NCI-H2171 treated with DMSO at 0.1 percent for 48 hours (cell line): ENCODE data around the gene GALT.
"Not testable (repeated sequence)": the region's sequence is repeated elsewhere in the genome, so short reads cannot be mapped to it uniquely, and the experiment has no call there.

Experiments used
- DNase-seq: peaks from one replicate; lab custom pipeline; 2025; lab: John Stamatoyannopoulos, UW

The GALT gene

DNA sequence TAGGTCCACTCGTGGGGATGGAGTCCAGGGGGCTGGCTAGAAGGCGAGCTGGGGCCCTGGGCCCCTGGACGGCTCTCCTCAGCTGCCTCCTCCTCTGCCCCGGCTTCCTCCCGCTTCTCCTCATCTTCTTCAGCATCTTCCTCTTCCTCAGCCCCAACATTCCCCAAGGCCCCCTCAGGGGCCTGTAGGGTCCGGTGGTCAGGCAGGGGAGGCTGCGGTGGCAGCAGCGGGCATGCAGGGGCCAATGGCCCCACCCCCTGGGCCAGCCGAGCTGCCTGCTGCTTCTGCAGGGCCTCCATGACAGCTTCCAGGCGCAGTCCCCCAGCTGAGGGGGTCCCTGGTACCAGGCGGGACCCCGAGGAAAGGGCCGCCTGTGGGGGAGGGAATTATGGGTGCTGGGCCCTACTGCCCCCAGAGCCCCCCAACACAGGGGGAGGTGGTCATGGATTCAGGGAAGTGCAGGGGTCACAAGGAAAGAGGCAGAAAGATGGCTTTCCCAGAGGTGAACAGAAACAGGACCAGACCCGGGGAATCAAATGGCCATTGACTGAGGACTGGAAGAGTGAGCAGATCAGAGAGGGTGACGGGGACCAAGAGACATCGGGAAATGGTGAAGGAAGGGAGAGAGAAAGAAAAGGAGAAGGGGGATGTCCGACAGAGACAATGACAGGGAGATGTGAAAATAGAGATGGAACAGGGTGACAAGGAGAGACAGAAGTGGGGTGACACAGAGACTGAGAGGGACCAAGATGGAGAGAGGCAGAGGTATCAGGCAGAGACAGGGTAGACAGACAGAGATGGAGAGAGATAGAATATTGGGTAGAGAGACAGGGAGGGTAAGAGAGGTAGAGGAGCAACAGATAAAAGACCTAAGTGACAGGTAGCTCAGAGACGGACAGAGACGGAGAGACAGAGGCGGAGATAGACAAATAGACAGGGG lies 18.5 kb upstream of the GALT start:
- DNase-seq = no peak

DNA sequence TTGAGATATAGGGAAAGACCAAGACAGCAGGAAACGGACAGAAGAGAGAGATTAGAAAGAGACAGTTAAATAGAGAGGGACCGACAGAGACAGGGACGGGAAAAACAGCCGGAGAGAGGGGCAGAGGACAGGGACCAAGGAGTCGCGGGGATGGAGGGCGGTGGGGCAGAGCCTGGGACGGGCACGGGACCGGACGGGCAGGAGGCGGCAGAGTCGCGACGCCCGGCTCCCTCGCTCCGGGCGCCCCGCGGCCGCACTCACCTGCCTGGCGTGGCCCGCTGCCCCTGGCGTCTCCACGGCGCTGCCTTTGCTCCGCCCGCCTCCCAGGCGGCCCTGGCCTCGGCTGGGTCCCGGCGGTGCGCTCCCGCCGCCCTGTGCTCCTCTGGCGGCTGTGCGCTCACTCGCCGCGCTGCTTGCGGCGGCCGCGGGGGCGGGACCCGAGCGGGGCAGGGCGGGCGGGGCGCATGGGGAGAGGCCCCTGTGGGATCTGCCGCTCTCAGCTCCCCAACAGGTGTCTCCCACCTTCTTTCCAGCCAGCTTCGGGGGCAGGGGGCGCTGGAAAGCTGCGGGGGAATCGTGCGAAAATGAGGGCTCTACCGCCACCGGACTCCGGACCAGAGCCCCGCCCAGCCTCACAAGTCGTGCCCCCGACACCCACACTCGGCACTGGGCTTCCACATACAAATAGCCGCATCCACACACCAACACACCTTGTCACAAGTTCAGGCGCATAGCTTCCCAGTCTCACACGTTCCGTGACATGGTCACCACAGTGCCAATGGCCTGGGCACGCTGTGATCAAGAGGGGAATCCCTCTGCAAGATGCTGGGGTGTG lies 17.6 kb upstream of the GALT start, which contains the start of gene ARID3C:
Gene ARID3C, minus strand, starts transcription at position 411 of the 835 bp plus-strand sequence. CDS start 1,052 bp downstream, outside the sequence.
- DNase-seq = no peak

DNA sequence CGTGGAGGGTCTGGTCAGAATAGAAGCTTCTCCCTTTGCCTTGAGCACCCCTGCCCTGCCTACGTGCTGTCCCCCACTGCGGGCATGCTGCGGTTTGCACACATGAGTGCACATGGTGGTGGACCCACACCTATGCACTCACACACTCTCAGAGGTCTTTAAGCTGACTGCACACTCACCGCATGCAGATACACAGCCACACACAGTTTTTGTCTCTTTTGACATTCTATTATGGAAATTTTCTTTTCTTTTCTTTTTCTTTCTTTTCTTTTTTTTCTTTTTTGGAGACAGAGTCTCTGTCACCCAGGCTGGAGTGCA lies 17.0 kb upstream of the GALT start:
- no peak for DNase-seq

DNA sequence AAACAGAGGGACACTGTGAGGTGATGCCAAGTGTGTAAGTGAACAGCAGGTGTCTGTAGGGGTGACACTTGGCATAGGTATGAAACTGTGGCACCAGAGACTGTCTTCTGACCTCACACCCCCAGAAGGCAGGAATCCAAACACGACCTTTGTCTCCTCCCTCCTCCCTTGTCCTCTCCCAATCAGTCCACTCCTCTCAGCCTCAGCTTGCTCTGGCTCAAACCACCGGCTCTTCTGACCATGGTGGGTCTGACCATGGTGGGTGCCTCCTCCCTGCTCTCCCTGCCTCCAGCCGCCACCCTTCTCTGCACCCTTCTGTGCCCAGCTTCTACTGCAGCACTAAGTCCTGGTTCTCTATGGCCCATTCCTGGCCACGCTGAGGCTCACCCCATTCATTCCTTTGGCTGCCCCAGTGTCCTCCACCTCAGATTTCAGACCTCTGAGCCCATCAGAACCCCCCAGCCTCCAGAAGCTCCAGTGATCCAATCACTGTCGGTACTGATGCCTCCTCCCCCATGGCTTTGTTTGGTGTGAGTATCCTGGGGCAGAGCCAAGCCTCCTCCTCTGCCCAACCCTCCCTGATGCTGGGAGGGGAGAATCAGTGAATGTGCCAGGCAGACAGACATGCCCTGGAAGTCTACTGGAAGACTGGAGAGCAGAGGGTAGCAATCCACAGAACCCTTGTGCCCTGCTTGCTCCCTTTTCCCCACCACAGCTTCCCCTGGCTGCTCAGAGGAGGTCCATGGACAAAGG lies 15.9 kb upstream of the GALT start:
- no peak for DNase-seq

DNA sequence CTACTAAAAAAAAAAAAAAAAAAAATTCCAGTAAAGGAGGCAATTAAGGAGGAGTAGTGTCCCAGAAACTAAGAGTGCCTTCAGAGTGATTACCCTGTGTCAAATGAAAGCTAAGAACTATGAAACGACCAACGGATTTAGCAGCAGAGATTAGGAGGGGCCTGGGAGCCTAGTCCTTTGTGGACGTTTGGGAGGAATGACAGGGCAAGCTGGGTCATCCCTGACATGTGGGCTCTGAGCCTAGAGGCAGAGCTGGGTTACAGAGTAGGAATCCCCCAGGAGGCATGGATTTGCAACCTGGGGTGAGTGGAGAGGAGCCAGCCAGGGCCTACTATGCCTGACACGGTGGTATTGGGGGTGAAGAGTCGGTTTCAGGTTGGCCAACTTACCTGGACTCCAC lies 13.3 kb upstream of the GALT start:
- DNase-seq = no peak

DNA sequence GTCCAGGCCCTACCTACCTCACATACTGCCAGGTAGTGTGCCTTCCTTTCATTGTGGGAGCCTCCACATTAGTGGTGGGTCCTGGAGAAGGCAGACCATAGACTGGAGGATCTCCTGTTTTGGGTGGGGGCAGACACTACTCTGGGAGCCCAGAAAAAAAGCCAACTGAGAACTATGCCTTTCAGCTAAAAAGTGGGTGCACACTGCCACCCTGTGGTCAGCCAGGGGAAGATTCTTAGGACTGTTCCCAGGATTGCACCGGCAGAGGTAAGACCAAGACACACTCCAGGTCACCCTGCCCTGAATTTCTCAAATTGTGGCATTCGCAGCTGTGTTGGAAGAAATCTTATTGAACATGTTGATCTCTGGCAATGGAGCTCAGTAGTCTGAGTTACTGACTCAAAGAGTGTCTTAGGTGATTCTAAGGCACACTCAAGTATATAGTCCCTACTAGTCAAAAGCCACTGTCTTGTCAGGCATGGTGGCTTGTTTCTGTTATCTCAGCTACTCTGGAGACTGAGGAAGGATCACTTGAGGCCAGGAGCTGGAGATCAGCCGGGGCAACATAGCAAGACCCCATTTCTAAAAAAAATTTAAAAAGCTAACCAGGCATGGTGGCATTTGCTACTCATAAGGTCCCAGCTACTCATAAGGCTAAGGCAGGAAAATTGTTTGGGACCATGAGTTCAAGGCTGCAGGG lies 12.5 kb upstream of the GALT start:
- peak; percentile 61 for DNase-seq

DNA sequence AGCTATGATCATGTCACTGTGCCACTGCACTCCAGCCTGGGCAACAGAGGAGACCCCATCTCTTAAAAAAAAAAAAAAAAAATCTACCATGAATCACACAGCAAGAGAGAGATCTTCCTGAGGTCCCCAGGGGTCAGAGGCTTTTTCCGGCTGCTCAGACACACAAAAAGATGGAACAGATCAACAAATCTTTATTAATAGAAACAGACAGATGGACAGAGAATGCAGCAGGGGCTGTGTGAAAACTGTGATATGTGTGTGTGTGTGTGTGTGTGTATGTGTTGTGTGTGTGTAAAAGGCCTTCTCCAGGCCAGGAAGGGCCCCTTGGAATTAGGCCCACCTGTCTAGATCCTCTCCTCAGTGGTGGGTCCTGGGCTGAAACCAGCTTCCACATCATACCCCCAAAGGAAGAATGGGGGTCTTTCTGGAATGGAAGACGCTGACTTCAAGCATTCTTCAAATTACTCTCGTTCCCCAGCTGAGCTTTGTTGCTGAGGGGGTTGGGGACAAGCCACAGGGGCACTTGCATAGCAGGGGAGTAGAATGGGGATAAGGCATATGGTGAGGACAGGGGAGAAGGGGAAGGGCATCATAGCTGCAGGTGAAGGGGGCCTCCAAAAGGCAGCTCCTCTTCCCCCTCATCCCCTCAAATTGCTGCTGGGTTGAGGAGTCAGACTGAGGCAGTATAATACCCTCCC lies 11.8 kb upstream of the GALT start:
- no peak for DNase-seq

DNA sequence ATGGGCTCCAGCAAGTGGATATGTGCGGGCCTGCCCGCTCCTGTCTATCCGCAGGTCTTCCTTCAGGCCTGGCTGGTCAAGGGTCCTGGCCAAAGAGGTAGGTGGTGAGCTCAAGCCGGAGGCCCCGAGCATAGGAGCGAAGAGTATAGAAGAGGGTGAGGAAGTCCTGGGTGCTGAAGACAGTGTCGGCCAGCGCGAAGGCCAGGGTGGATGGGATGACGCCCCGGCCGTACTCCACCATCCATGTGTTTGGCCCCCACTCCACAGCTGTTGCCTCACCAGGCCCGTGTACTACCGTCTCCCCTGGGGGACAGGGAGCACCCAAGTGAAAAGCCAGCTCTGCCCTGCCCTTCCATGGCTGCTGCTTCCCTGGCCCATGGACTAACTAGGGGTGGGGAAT lies 10.9 kb upstream of the GALT start:
- DNase-seq = no peak

DNA sequence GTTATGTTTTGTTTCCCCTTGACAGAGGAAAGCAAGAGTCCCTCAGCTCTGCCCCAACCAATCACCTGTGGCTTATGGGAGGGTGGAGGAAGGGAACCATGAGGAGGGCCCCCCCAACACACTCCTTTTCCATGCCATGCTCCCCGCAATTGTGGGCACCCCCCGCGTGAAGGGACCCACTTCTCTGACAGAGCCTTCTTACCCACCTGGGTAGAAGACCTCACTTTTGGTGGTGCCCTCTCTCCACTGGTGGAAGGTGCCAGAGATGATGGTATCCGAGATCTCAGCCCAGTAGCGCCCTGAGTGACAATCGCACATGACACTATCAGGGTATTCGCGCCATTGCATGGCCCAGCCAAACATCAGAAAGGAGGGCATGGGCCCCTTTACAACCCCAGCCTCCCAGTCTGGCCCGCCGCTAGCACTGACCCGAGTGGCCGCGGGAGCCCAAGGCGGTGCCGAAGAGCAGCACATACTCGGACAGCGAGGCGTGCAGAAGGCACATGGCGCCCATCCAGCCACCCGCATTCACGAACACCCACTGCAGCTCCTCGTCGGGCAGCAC lies 9.6 kb upstream of the GALT start:
- DNase-seq = peak; percentile 12

DNA sequence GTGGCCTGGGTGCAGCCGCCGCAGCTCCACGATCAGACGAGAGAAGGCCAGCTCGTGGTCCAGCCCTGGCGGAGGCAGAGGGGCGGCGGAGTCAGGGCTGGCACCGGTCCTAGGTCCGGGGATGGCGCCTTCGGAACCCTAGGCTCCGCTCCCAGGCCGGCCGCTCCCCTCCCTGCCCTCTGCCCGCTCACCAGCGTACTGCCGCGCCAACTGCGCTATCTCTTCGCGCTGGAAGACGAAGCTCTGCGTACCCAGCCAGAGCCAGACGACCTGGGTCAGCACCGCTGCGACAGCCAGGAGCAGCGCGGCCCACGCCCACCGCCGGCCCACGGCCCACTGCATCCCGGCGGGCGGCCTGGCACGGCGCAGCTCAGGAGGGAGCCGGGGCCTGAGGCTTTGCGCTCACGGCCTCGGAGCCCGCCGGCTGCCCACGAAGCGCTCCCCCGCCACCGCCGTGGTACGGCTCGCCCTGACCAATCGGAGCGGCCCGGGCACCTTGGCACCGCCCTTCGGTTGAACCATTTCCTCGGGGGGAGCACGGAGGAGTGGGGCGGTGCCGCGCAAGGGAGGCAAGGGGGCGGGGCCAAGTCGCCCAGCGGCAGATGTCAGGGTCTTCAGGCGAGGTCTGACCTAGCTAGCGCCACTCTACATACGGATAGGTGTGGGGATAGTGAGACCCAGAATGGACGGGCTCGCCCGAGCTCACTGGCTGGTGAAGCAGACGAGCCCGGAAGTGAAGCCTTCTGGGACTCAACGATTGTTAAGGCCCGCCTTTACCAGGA lies 8.9 kb upstream of the GALT start, which contains the start of gene SIGMAR1:
Gene SIGMAR1, minus strand, starts transcription at position 432 of the 782 bp plus-strand sequence. Its CDS starts 90 bp downstream, at position 342.
- peak; percentile 77 for DNase-seq

DNA sequence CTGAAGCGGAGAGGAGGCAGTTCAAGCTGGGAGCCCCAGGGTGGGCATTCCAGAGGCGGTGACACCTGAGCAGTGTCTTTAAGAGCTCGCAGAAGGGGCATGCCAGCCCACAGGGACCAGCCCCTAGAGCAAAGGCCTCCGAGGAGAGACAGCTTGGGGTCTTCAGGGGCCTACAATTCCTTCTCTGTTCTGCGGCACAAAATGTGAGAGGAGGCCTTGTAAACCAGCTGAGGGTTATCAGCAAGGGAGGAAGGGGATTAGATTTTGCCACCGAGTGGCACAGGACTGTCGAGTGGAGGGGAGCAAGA lies 8.4 kb upstream of the GALT start:
- DNase-seq = no peak

DNA sequence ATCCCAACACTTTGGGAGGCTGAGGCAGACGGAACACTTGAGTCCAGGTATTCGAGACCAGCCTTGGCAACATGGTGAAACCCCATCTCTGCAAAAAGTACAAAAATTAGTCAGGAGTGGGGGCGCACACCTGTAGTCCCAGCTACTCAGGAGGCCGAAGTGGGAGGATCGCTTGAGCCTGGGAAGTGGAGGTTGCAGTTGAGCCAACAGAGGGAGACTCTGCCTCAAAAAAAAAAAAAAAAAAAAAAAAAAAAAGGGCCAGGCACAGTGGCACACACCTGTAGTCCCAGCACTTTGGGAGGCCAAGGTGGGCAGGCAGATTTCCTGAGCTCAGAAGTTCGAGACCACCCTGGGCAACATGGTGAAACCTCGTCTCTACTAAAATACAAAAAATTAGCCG lies 7.2 kb upstream of the GALT start:
- not testable (repeated sequence) for DNase-seq

DNA sequence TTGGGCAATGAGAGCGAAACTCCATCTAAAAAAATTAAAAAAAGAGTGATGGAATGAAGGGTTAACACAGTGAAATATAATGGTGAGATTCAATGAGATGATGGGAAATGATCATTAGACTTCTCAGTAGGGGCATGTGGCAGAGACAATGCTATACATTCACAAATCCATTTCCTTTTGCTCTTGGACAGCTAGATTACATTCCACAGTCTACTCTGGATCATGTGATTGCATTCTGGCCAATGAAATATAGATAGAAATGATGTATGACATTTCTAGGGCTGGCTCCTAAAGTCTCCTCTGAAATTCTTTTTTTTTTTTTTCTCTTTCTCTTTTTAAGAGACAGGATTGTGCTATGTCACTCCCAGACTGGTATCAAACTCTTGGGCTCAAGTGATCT lies 3.8 kb upstream of the GALT start:
- DNase-seq = no peak

DNA sequence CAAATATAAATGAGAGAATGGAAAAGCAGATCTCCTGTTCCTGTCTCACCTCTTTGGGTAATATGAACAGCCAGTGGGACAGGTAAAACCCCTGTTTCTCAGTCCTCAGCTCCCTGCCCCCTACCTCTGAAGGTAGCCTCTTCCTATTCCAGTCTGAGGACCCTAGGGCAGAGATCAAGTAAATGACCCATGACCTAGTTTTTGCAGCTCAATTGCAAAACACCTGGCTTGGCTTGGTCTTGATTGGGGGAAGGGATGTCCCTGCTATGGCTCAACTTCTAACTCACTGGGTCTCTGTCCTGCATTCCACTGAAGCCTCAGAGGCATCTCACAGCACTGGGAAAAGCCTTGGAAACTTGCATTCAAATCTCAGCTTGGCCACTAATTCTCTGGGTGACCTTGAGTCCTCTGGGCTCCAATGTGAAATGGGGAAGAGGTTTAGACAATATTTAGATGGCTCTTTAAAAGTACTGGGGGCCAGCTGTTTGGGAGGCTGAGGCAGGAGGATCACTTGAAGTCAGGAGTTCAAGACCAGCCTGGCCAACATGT lies 1.6 kb upstream of the GALT start:
- DNase-seq = no peak

DNA sequence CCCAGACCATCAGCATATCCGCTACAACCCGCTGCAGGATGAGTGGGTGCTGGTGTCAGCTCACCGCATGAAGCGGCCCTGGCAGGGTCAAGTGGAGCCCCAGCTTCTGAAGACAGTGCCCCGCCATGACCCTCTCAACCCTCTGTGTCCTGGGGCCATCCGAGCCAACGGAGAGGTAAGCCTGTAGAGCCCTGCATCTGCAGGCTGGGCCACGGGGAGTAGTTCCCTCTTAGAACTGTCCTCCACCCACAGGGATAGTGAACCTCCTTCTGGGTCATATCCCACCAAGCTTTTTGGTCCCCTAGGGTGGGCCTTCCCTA lies 569 bp downstream of the GALT start:
- no peak for DNase-seq

DNA sequence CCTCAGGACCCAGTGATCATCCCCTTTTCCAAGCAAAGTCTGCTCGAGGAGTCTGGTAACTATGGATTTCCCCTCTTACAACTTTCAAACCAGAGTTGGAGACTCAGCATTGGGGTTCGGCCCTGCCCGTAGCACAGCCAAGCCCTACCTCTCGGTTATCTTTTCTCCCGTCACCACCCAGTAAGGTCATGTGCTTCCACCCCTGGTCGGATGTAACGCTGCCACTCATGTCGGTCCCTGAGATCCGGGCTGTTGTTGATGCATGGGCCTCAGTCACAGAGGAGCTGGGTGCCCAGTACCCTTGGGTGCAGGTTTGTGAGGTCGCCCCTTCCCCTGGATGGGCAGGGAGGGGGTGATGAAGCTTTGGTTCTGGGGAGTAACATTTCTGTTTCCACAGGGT lies 1.2 kb downstream of the GALT start:
- no peak for DNase-seq

DNA sequence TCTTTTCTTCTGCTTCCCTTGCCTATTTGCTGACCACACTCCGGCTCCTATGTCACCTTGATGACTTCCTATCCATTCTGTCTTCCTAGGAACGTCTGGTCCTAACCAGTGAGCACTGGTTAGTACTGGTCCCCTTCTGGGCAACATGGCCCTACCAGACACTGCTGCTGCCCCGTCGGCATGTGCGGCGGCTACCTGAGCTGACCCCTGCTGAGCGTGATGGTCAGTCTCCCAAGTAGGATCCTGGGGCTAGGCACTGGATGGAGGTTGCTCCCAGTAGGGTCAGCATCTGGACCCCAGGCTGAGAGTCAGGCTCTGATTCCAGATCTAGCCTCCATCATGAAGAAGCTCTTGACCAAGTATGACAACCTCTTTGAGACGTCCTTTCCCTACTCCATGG lies 2.2 kb downstream of the GALT start:
- DNase-seq = no peak

DNA sequence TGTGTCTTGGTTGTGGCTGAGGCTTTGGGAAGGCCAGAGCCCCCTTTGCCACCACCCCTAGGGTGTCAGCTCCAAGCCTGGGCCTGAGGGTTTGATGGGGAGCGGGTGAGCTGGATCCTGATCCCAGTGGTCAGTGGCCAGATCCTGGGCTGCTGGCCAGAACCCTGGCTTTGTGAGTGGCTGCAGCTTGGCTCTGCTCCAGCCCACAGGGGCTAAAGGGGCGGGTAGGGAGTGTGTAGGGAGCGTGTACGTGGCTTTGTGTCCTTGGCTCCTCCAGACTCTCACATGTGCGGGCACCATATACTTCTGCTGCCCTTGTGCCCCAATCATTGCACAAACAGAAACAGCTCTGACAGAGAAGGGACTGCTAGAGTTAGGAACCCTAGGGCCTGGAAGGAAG lies 4.3 kb downstream of the GALT start:
- no peak for DNase-seq

DNA sequence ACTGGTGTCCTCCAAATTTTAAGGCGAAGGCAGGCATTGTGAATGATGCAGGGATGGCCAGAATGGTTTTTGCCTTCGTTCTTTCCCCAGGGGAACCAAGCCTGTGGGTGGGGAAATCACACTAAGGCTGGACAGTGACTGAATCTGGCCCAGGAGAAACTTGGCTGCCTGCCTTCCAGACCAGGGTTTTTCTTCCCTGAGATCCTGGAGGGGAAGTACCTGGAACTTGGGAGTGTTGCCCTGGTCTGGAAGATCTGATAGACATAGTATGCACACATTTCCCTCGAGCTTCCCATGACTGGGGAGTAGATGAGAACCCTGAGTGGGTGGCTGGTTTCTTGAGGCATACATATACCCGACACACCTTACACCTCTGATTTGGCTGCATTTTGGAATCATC lies 4.8 kb downstream of the GALT start:
- no peak for DNase-seq
